Natural killer cell (primary cell): ENCODE results near the gene FCHSD1. TPM values are rescaled to one million over a fixed set of nuclear protein-coding genes. Genes with fewer than 3 reads are reported as not detected.

Experiments
- ATAC-seq, 3 donors: fragments of 150-1000 bp in 2 of 3; fragments of 200-7000 bp in 1 of 3; cut with Tn5 transposase; 1 replicate in 1 of 3; 2 replicates in 2 of 3; pipeline ENCODE4 v1.10.0; 2021; ENCODE audit warnings: mild to moderate bottlenecking in 2 of 3, moderate library complexity in 2 of 3
- DNase-seq, 2 donors: peaks; one replicate each; pipeline versions ENCODE4 v3.0.0 to v3.0.0-alpha.2; 2013 to 2021; ENCODE audit warnings: mixed read lengths in 1 of 2
- H3K27ac ChIP-seq: one replicate; pipeline ENCODE4 v1.5.1; 2013; ENCODE audit warnings: mild to moderate bottlenecking, low read length
- H3K27me3 ChIP-seq: one replicate; pipeline ENCODE4 v1.6.1; 2013; ENCODE audit warnings: low read length; ENCODE audit not compliant: control insufficient read depth, insufficient read depth
- H3K36me3 ChIP-seq: one replicate; pipeline ENCODE4 v1.6.1; 2013; ENCODE audit warnings: low read length; ENCODE audit not compliant: control insufficient read depth, insufficient read depth
- H3K4me1 ChIP-seq: one replicate; pipeline ENCODE4 v1.6.1; 2013; ENCODE audit warnings: low read length; ENCODE audit not compliant: control insufficient read depth, insufficient read depth
- H3K4me3 ChIP-seq: one replicate; pipeline ENCODE4 v1.5.1; 2013; ENCODE audit warnings: low read length
- H3K9me3 ChIP-seq: one replicate; pipeline ENCODE4 v1.6.1; 2013; ENCODE audit warnings: low read length; ENCODE audit not compliant: control insufficient read depth, insufficient read depth
- H3K27ac Mint-ChIP-seq, 2 donors: one replicate each; pipeline ENCODE4 v1.8.0; 2022; ENCODE audit warnings: mild to moderate bottlenecking in 2 of 2, mixed read lengths in 2 of 2, moderate library complexity in 1 of 2
- H3K27me3 Mint-ChIP-seq, 2 donors: one replicate each; pipeline ENCODE4 v1.8.0; 2022; ENCODE audit warnings: low read depth in 2 of 2, mixed read lengths in 2 of 2
- H3K36me3 Mint-ChIP-seq: one replicate; pipeline ENCODE4 v1.8.0; 2022; ENCODE audit warnings: mixed read lengths
- H3K4me1 Mint-ChIP-seq, 2 donors: one replicate each; pipeline ENCODE4 v1.8.0; 2022; ENCODE audit warnings: mixed read lengths in 2 of 2
- H3K4me3 Mint-ChIP-seq: one replicate; pipeline ENCODE4 v1.8.0; 2022; ENCODE audit warnings: mild to moderate bottlenecking, moderate library complexity, mixed read lengths
- H3K9me3 Mint-ChIP-seq, 2 donors: one replicate each; pipeline ENCODE4 v1.8.0; 2022; ENCODE audit warnings: mixed read lengths in 2 of 2
- WGBS: methylation state at CpG from one replicate; pipeline ENCODE4 v1.1.7; 2013; ENCODE audit warnings: missing lambda C conversion rate; ENCODE audit not compliant: insufficient coverage; 5-methylcytosine and 5-hydroxymethylcytosine counted together
- intact Hi-C: fragments of 100-400 bp; cut with micrococcal nuclease; formaldehyde crosslinking; loops from one replicate; pipeline ENCODE4 v1.14.2; 2022
- total RNA-seq, 4 donors: library from RNA; stranded (reverse); fragments of 120-200 nt in 1 of 4; gene quantifications; one replicate each; pipeline versions ENCODE4 v1.2.3 to v1.2.4, GENCODE V29; 2013 to 2022
- TF ChIP-seq, protein P1 (sequence below): fragments of 200-600 bp; IDR thresholded peaks from one replicate; pipeline ENCODE4 v1.8.0; 2022; ENCODE audit warnings: antibody characterized with exemption

FCHSD1 gene
- total RNA-seq, 3 donors from 2014 or later (not counting 1 experiment from before 2014, with no cell fraction given): 134 to 155 (median 147) TPM

DNA sequence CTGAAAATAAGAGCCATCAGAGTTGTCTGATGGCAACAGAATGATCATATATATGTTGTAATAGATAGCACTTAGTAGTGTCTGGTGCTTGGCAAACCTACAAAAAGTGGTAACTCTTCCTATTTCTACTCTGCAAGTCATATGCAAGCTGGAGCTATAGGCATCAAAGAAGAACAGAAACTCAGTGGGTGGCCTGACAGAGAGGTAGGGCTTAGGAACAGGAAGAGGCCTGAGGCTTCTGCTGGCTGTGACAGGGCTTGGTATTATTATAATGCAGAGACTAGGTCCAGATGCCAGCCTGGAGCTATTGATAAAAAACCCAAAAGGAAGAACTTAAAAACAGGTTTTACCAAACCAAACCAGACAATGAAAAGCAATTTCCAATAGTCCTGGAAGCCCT lies 28.0 kb downstream of the FCHSD1 start:
- H3K4me3 Mint-ChIP-seq: no peak overlapping the region

DNA sequence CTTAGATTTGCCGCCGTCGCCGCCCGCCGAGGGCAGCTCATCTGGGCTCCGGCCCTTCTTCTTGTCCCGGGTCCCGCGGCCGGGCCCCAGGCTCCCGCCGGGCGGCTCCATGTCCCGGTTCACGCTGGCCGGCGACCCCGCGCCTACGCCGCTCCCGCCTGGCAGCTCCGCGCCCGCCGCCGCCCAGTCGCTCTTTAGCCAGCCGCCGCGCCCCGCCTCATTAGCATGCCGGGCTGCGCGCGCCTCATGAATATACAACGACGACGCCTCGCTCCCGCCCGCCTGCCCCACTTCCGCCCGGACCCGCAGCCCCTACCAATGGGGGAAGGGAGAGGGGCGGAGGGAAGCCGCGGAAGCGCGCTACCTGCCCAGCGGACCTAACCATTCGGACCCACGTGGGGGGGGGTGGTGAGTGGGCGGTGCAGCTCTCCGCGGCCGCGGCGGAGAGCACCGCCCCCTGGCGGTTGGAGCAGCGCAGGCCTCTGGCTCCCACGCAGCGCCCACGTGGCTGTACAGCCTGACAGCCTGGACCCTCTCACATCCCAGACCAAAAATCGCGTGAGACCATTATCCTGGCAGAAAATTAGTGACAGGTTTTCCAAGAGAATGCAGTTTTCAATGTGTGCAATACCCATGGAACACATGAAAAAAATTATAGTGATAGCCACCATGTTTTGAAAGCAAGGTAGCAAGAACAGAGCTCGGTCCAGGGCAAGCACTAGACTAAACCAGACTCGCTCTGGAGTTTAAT lies 32.2 kb downstream of the FCHSD1 start, which contains the start of gene DIAPH1:
Gene DIAPH1 (minus strand): TSS at position 197 of the 751 bp plus-strand sequence. CDS start 86 bp downstream, at position 111.
- H3K9me3 Mint-ChIP-seq: no peaks in the 10 kb centered on the region
- Histone ChIP-seq H3K36me3 (peaks cover 25% of the 10 kb centered on the region), H3K27ac (peak within 1 kb of the TSS; percentile 95), H3K4me1 (peaks cover 26% of the 10 kb centered on the region), H3K4me3 (peak within 1 kb of the TSS; percentile 98), H3K27me3 (no peaks in the 10 kb centered on the region), H3K9me3 (no peaks in the 10 kb centered on the region)
- WGBS: 2% methylated on average over 70 of the region's 70 CpGs
- DNase-seq (peak; percentile 96 to 98), ATAC-seq (peak; percentile 93 to 99 (median 95))
- H3K36me3 Mint-ChIP-seq: peaks cover 26% of the 10 kb centered on the region
- peak within 1 kb of the TSS; percentile 93 to 96 for H3K27ac Mint-ChIP-seq
- H3K4me1 Mint-ChIP-seq: peaks cover 37 to 38% of the 10 kb centered on the region in 2 donors
- peak within 1 kb of the TSS; percentile 100 for H3K4me3 Mint-ChIP-seq
- TF ChIP-seq, protein P1, sequence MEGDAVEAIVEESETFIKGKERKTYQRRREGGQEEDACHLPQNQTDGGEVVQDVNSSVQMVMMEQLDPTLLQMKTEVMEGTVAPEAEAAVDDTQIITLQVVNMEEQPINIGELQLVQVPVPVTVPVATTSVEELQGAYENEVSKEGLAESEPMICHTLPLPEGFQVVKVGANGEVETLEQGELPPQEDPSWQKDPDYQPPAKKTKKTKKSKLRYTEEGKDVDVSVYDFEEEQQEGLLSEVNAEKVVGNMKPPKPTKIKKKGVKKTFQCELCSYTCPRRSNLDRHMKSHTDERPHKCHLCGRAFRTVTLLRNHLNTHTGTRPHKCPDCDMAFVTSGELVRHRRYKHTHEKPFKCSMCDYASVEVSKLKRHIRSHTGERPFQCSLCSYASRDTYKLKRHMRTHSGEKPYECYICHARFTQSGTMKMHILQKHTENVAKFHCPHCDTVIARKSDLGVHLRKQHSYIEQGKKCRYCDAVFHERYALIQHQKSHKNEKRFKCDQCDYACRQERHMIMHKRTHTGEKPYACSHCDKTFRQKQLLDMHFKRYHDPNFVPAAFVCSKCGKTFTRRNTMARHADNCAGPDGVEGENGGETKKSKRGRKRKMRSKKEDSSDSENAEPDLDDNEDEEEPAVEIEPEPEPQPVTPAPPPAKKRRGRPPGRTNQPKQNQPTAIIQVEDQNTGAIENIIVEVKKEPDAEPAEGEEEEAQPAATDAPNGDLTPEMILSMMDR: peak; percentile 94
- no peaks in the 10 kb centered on the region for H3K27me3 Mint-ChIP-seq
- intact Hi-C loops: loop anchor here (1.0 to 2.0 kb wide), 4 partner anchors 14 to 55 kb away; partner anchors contain the start of genes HDAC3 and RELL2

More for the DNA sequence above, 28.0 kb downstream of the FCHSD1 start:
- TF ChIP-seq, protein P1: no peak
- Histone ChIP-seq H3K36me3 (peaks cover 54% of the 10 kb centered on the region), H3K4me3 (no peak overlapping the region), H3K27me3 (no peaks in the 10 kb centered on the region), H3K4me1 (peaks cover 8% of the 10 kb centered on the region), H3K27ac (no peak overlapping the region), H3K9me3 (no peaks in the 10 kb centered on the region)
- H3K4me1 Mint-ChIP-seq: peaks cover 1 to 3% of the 10 kb centered on the region in 2 donors
- no peak for DNase-seq
- intact Hi-C loops: no loop called here
- ATAC-seq: no peak
- H3K9me3 Mint-ChIP-seq: no peaks in the 10 kb centered on the region
- H3K27me3 Mint-ChIP-seq: no peaks in the 10 kb centered on the region
- H3K27ac Mint-ChIP-seq: no peak overlapping the region
- peaks cover 49% of the 10 kb centered on the region for H3K36me3 Mint-ChIP-seq

DNA sequence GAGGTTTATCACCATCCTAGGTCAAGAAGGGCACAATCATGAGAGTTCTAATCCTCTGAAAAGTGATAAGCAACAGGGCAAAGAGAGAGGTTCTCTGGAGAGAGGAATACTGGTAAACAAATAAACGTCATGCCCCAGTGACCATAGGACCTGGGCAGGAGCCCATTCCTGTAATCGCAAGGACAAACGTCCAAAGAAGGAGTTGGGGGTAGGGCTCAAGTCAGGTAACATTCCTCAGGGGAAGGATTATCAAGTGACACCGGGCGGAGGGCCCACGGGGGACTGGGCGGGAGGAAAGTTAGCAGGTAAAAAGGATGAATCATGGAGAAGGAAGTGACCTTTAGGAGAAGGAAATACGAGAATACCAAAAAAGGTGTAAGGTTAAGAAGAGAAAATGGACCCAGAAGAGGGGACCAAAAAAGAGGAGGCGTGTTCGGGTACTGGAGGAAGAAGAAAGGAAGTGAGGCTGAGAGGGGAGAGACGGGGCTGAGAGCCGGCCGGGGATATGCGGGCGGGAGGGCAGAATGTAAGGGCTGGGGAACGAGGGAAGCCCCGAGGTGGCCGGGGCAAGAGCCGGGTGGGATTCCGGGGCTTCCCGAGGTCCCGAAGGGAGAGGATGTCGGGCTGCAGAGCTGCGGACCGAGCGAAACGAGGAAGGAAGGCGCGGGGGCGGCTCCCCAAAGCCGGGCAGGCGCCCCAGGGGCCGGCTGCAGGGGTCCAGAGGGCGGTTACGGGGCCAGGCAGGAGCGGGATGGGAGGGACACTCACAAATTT lies 33.0 kb downstream of the FCHSD1 start:
- Histone ChIP-seq H3K27ac (peak overlapping the region; percentile 95), H3K4me1 (peaks cover 26% of the 10 kb centered on the region), H3K4me3 (peak overlapping the region; percentile 98), H3K36me3 (peaks cover 23% of the 10 kb centered on the region), H3K27me3 (no peaks in the 10 kb centered on the region), H3K9me3 (no peaks in the 10 kb centered on the region)
- ATAC-seq (peak; percentile 22 to 54 (median 26)), DNase-seq (peak; percentile 26 to 72)
- H3K36me3 Mint-ChIP-seq: peaks cover 19% of the 10 kb centered on the region
- H3K9me3 Mint-ChIP-seq: no peaks in the 10 kb centered on the region
- TF ChIP-seq, protein P1: no peak
- peaks cover 45 to 46% of the 10 kb centered on the region in 2 donors for H3K4me1 Mint-ChIP-seq
- H3K27ac Mint-ChIP-seq: peak overlapping the region; percentile 93 to 96
- H3K27me3 Mint-ChIP-seq: no peaks in the 10 kb centered on the region
- peak overlapping the region; percentile 100 for H3K4me3 Mint-ChIP-seq
- intact Hi-C loops: loop anchor here (2.0 kb wide), 1 partner anchor 19 kb away; the partner anchor contains the start of genes HDAC3 and RELL2
- under 1% methylated on average over 36 of the region's 36 CpGs for WGBS
